Lung microvascular endothelial cell (primary cell): ENCODE measurements around the gene ITGB7. TPM values are rescaled to one million over a fixed set of nuclear protein-coding genes. Genes with fewer than 3 reads are reported as not detected.

Source experiments
- DNase-seq, 2 donors: peaks; one replicate each; pipeline versions ENCODE4 v3.0.0 to v3.0.0-alpha.2; 2010; ENCODE audit warnings: low read depth in 2 of 2
- total RNA-seq: library from RNA; depleted of rRNA; stranded (reverse); fragments of >200 nt; gene quantifications from 2 replicates; pipeline ENCODE4 v1.2.1, GENCODE V29; 2014

The ITGB7 gene
- total RNA-seq, 1 donor from 2014 or later, result not detected

GRCh38 chr12:53151039-53151438 lies 56.0 kb downstream of the ITGB7 start:
- DNase-seq, result no peak

GRCh38 chr12:53147653-53148052 lies 59.4 kb downstream of the ITGB7 start:
- DNase-seq, result no peak

DNA sequence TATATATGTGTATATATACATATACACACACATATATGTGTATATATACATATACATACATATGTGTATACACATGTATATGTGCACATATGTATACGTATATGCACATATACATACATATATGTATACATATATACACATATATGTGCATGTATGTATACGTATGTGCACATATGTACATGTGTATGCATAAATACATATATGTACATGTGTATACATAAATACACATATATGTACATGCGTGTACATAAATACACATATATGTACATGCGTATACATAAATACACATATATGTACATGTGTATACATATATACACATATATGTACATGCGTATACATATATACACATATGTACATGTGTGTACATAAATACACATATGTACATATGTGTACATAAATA lies 59.9 kb downstream of the ITGB7 start:
- DNase-seq, result no peak

DNA sequence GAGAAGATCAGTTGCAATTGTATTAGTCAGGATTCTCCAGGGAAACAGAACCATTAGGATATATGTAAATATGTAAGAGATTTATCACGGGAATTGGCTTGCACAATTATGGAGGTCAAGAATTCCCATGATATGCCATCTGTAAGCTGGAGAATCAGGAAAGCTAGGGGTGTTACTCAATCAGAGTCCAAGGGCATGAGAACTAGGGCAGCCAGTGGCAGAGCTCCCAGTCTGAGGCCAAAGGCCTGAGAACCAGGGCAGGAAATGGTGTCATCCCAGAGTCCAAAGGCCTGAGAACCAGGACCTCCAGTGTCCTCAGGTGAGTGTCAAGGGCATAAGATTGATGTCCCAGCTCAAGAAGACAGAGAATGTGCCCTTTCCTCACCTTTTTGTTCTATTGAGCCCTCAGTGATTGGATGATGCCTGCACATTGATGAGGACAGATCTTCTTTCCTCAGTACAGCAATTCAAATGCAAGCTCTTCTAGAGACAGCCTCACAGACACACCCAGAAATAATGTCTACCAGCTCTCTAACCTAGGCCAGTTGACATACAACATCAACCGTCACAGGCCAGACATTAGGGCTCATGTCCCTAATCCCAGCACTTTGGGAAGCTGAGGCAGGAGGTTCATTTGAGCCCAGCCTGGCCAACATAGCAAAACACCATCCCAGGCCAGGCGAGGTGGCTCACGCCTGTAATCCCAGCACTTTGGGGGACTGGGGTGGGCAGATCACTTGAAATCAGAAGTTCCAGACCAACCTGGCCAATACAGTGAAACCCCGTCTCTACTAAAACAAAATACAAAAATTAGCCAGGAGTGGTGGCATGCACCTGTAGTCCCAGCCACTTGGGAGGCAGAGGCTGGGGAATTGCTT lies 61.4 kb downstream of the ITGB7 start:
- DNase-seq, result no peak

GRCh38 chr12:53143355-53143754 lies 63.7 kb downstream of the ITGB7 start:
- DNase-seq, result no peak

Other genes starting within 250 kb of the ITGB7 start
- 775 and 904 TPM in 2 replicates for gene EIF4B, start 200.8 kb downstream of the ITGB7 start, total RNA-seq
- gene TNS2, start 157.2 kb downstream of the ITGB7 start, total RNA-seq, result 15.9 and 18.3 TPM in 2 replicates
- 8.9 and 12.9 TPM in 2 replicates for gene SPRYD3, start 127.9 kb downstream of the ITGB7 start, total RNA-seq
- gene IGFBP6, start 109.6 kb downstream of the ITGB7 start, total RNA-seq, result 2.2 and 16.6 TPM in 2 replicates
- gene SOAT2, start 103.8 kb downstream of the ITGB7 start, total RNA-seq, result not detected in 2 replicates
- gene ZNF740, start 26.5 kb downstream of the ITGB7 start, total RNA-seq, result 9.6 and 12.1 TPM in 2 replicates
- 2.6 and 6.0 TPM in 2 replicates for gene CSAD, start 26.3 kb downstream of the ITGB7 start, total RNA-seq
- gene RARG, start 25.0 kb upstream of the ITGB7 start, total RNA-seq, result 5.2 and 10.9 TPM in 2 replicates
- 0.99 and 3.7 TPM in 2 replicates for gene ESPL1, start 61.0 kb upstream of the ITGB7 start, total RNA-seq
- gene PFDN5, start 88.3 kb upstream of the ITGB7 start, total RNA-seq, result 412 and 577 TPM in 2 replicates
- 31.6 and 35.9 TPM in 2 replicates for gene MYG1, start 92.4 kb upstream of the ITGB7 start, total RNA-seq
- 23.8 and 24.6 TPM in 2 replicates for gene AAAS, start 114.4 kb upstream of the ITGB7 start, total RNA-seq
- gene SP7, start 129.1 kb upstream of the ITGB7 start, total RNA-seq, result not detected in 2 replicates
- gene SP1, start 172.9 kb upstream of the ITGB7 start, total RNA-seq, result 21.4 and 26.8 TPM in 2 replicates
- not detected in 2 replicates for gene AMHR2, start 216.6 kb upstream of the ITGB7 start, total RNA-seq
- gene PRR13, start 234.5 kb upstream of the ITGB7 start, total RNA-seq, result 14.1 and 17.9 TPM in 2 replicates
- 299 TPM in 2 replicates for gene PCBP2, start 244.9 kb upstream of the ITGB7 start, total RNA-seq